Suprapubic skin (tissue), 4 donors: ENCODE measurements around the gene TNFRSF8.

Experiments
- CTCF ChIP-seq, 2 donors: fragments of 200-600 bp in 1 of 2; fragments of 450-650 bp in 1 of 2; sonication (generic) in 1 of 2; IDR thresholded peaks; one replicate each; pipeline ENCODE4 v1.5.1; 2016 to 2019; ENCODE audit warnings: antibody characterized with exemption in 2 of 2, mild to moderate bottlenecking in 1 of 2, moderate library complexity in 1 of 2
- EP300 ChIP-seq: sonication (generic); formaldehyde crosslinking; IDR thresholded peaks from one replicate; pipeline ENCODE4 v1.6.1; 2017; ENCODE audit warnings: antibody characterized with exemption
- POLR2A ChIP-seq, 2 donors: fragments of 450-650 bp; IDR thresholded peaks; one replicate each; pipeline ENCODE4 v1.6.1; 2017; ENCODE audit warnings: antibody characterized with exemption in 2 of 2, mild to moderate bottlenecking in 2 of 2, moderate library complexity in 2 of 2
- POLR2AphosphoS5 ChIP-seq, 3 donors: sonication (generic); formaldehyde crosslinking; IDR thresholded peaks; one replicate each; pipeline ENCODE4 v1.6.1; 2017; ENCODE audit warnings: antibody characterized with exemption in 3 of 3

- TF ChIP-seq CTCF (IDR thresholded peaks at IDR 0.05) (no peak), POLR2AphosphoS5 (IDR thresholded peaks at IDR 0.05) (no peak), POLR2A (IDR thresholded peaks at IDR 0.05) (no peak), EP300 (no peak)
Observed at GRCh38 chr1:12031039-12031980, 31.8 kb upstream of the TNFRSF8 start.
